Ovary (tissue), 3 donors: ENCODE results near the gene STXBP1.

Experiments
- EP300 ChIP-seq: sonication (generic); formaldehyde crosslinking; IDR thresholded peaks from one replicate; pipeline ENCODE4 v1.6.1; 2017; ENCODE audit warnings: antibody characterized with exemption
- POLR2A ChIP-seq: fragments of 450-650 bp; IDR thresholded peaks from one replicate; pipeline ENCODE4 v1.6.1; 2017; ENCODE audit warnings: antibody characterized with exemption, mild to moderate bottlenecking, moderate library complexity
- TF ChIP-seq, protein P1 (sequence below), 3 donors: fragments of 450-650 bp in 2 of 3; fragments of 200-600 bp in 1 of 3; IDR thresholded peaks; one replicate each; pipeline versions ENCODE4 v1.5.1 to v1.8.0; 2016 to 2022; ENCODE audit warnings: antibody characterized with exemption in 3 of 3, mild to moderate bottlenecking in 1 of 3
- donor health status: DM: no; HTN: no; CAD: no.

DNA sequence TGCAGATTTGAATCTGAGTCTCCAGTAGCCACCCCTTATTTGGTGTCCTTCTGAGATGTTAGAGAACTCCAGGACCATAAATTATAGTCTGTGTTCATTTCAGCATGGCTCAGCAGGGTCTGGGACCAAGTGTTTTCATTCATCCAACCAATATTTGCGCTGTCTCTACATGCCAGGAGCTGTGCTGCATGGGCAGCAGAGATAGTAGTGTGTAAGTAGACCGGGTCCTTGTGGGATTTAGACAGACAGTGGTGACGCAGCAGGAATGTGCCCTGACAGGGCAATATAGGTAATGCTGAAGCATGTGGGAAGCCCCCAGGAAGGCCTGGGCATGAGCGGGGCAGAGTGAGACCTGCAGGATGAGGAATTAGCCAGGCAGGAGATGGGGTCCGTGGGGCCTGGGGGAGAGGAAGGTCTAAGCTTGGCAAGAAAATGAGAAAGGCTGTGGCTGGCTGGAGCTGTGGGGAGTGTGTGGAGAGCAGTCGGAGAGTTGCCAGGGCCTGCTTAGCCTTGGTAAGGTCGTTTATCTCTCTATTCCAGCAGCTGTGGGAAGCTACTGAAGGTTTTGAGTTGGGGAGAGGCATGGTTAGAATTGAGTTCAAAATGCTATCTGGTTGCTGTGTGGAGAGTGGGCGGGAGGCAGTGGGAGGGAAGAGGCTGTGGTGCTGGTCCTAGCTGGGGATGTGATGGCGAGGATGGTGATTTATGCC is 16.8 kb downstream of the STXBP1 start:
- TF ChIP-seq POLR2A (no peak), EP300 (no peak)
- TF ChIP-seq, protein P1, sequence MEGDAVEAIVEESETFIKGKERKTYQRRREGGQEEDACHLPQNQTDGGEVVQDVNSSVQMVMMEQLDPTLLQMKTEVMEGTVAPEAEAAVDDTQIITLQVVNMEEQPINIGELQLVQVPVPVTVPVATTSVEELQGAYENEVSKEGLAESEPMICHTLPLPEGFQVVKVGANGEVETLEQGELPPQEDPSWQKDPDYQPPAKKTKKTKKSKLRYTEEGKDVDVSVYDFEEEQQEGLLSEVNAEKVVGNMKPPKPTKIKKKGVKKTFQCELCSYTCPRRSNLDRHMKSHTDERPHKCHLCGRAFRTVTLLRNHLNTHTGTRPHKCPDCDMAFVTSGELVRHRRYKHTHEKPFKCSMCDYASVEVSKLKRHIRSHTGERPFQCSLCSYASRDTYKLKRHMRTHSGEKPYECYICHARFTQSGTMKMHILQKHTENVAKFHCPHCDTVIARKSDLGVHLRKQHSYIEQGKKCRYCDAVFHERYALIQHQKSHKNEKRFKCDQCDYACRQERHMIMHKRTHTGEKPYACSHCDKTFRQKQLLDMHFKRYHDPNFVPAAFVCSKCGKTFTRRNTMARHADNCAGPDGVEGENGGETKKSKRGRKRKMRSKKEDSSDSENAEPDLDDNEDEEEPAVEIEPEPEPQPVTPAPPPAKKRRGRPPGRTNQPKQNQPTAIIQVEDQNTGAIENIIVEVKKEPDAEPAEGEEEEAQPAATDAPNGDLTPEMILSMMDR (IDR thresholded peaks at IDR 0.05), result no peak
